SU-DHL-6 (cell line): Measurements from ENCODE around the gene VSTM2B.

Experiments
- H2AFZ ChIP-seq: fragments of 200-600 bp; sonication (generic); 2 replicates; pipeline ENCODE4 v1.6.1; 2014; ENCODE audit warnings: low read depth, mild to moderate bottlenecking, moderate library complexity, mixed read lengths, antibody characterized with exemption, low read length; ENCODE audit not compliant: severe bottlenecking
- H3F3A ChIP-seq: fragments of 200-600 bp; shearing (Covaris generic); 2 replicates; pipeline ENCODE4 v1.6.0; 2016; ENCODE audit warnings: antibody characterized with exemption, mild to moderate bottlenecking; ENCODE audit not compliant: insufficient read depth
- H3K27ac ChIP-seq: fragments of 200-600 bp; sonication (generic); 2 replicates; pipeline ENCODE4 v1.5.1; 2016; ENCODE audit warnings: low read depth, mild to moderate bottlenecking, low read length, moderate library complexity, mixed read lengths
- H3K27me3 ChIP-seq: fragments of 200-600 bp; sonication (generic), shearing (Covaris generic); 2 replicates; pipeline ENCODE4 v1.6.0; 2014; ENCODE audit warnings: mild to moderate bottlenecking, low read length
- H3K36me3 ChIP-seq: fragments of 200-600 bp; sonication (generic); 2 replicates; pipeline ENCODE4 v1.6.1; 2014; ENCODE audit warnings: mild to moderate bottlenecking, low read length, mixed read lengths
- H3K4me2 ChIP-seq: fragments of 300-600, 200-600 bp; shearing (Covaris generic), sonication (generic); 2 replicates; pipeline ENCODE4 v1.6.0; 2014; ENCODE audit warnings: low read length, low read depth, mild to moderate bottlenecking; ENCODE audit not compliant: poor library complexity, severe bottlenecking
- H3K4me3 ChIP-seq: fragments of 200-600 bp; sonication (generic); 2 replicates; pipeline ENCODE4 v1.5.1; 2014; ENCODE audit warnings: antibody characterized with exemption, low read length, mild to moderate bottlenecking, mixed read lengths; ENCODE audit not compliant: insufficient read depth, poor library complexity, severe bottlenecking
- H3K79me2 ChIP-seq: fragments of 200-600 bp; sonication (generic); 2 replicates; pipeline ENCODE4 v1.6.1; 2014; ENCODE audit warnings: mild to moderate bottlenecking, low read length, moderate library complexity; ENCODE audit not compliant: insufficient read depth
- H3K9ac ChIP-seq: fragments of 200-600 bp; sonication (generic); 2 replicates; pipeline ENCODE4 v1.7.0; 2014; ENCODE audit warnings: mild to moderate bottlenecking, low read length
- H3K9me2 ChIP-seq: fragments of 200-600 bp; sonication (generic); replicated peaks from 2 replicates; pipeline ENCODE4 v1.6.1; 2014; ENCODE audit warnings: low read length; ENCODE audit not compliant: insufficient read depth
- H3K9me3 ChIP-seq: fragments of 200-600 bp; sonication (generic); 2 replicates; pipeline ENCODE4 v1.6.1; 2014; ENCODE audit warnings: low read length, mixed read lengths; ENCODE audit not compliant: insufficient read depth
- H4K20me1 ChIP-seq: fragments of 200-600 bp; sonication (generic); 2 replicates; pipeline ENCODE4 v1.6.1; 2014; ENCODE audit warnings: low read depth, mild to moderate bottlenecking, antibody characterized with exemption, low read length, moderate library complexity, mixed read lengths
- CTCF ChIP-seq: fragments of 200-600 bp; sonication (generic); IDR thresholded peaks from one replicate; pipeline ENCODE4 v1.5.1; 2017; ENCODE audit warnings: antibody characterized with exemption, mild to moderate bottlenecking, low read length, moderate library complexity; ENCODE audit not compliant: insufficient read depth, poor library complexity, severe bottlenecking
- EZH2phosphoT487 ChIP-seq: fragments of 200-600 bp; sonication (generic), shearing (Covaris generic); conservative IDR thresholded peaks from 2 replicates; pipeline ENCODE4 v1.6.1; 2018; ENCODE audit warnings: mild to moderate bottlenecking, antibody characterized with exemption, low read length, moderate library complexity, mixed read lengths

VSTM2B gene

GRCh38 chr19:29549105-29550070 lies 23.6 kb downstream of the VSTM2B start:
- TF ChIP-seq CTCF, result no peak
- no peak for TF ChIP-seq EZH2phosphoT487
- no peak overlapping the region for H3K4me2 ChIP-seq
- H3K27ac ChIP-seq, result no peak overlapping the region
- no peak overlapping the region for H3K4me3 ChIP-seq
- no peaks in the 10 kb centered on the region for H3K36me3 ChIP-seq
- no peaks in the 10 kb centered on the region for H3K79me2 ChIP-seq
- no peak overlapping the region for H3K9ac ChIP-seq
- no peaks in the 10 kb centered on the region for H3K9me3 ChIP-seq
- H3K27me3 ChIP-seq, result no peaks in the 10 kb centered on the region
- H3F3A ChIP-seq, result no peaks in the 10 kb centered on the region
- H2AFZ ChIP-seq, result no peak overlapping the region
- no peaks in the 10 kb centered on the region for H4K20me1 ChIP-seq
- no peaks in the 10 kb centered on the region for H3K9me2 ChIP-seq

- no peaks in the 10 kb centered on the region for H4K20me1 ChIP-seq
- no peaks in the 10 kb centered on the region for H3K9me3 ChIP-seq
- H3K9ac ChIP-seq, result no peak overlapping the region
- H3K4me3 ChIP-seq, result no peak overlapping the region
- H3K27me3 ChIP-seq, result no peaks in the 10 kb centered on the region
- no peaks in the 10 kb centered on the region for H3K36me3 ChIP-seq
- no peaks in the 10 kb centered on the region for H3F3A ChIP-seq
- no peak overlapping the region for H3K27ac ChIP-seq
- TF ChIP-seq CTCF (no peak), EZH2phosphoT487 (no peak)
- H2AFZ ChIP-seq, result no peak overlapping the region
- no peak overlapping the region for H3K4me2 ChIP-seq
- no peaks in the 10 kb centered on the region for H3K79me2 ChIP-seq
- no peaks in the 10 kb centered on the region for H3K9me2 ChIP-seq
Observed at GRCh38 chr19:29550896-29551295, 25.1 kb downstream of the VSTM2B start.

- Histone ChIP-seq H3K27ac (no peak overlapping the region), H3K4me2 (no peak overlapping the region), H4K20me1 (no peaks in the 10 kb centered on the region), H3K4me3 (no peak overlapping the region), H2AFZ (no peak overlapping the region), H3K9ac (no peak overlapping the region), H3K79me2 (no peaks in the 10 kb centered on the region), H3K9me2 (no peaks in the 10 kb centered on the region), H3K36me3 (no peaks in the 10 kb centered on the region), H3K9me3 (no peaks in the 10 kb centered on the region), H3F3A (no peaks in the 10 kb centered on the region), H3K27me3 (no peaks in the 10 kb centered on the region)
- TF ChIP-seq EZH2phosphoT487, result no peak
- no peak for TF ChIP-seq CTCF
Observed at GRCh38 chr19:29551774-29552173, 26.0 kb downstream of the VSTM2B start.
